KG1 (cell line): ENCODE data around the gene PON1.

Experiments used
- DNase-seq: peaks from one replicate; lab custom pipeline; 2025; lab: John Stamatoyannopoulos, UW

Gene PON1

GRCh38 chr7:95253986-95254385 lies 70.3 kb downstream of the PON1 start:
- DNase-seq: no peak

- no peak for DNase-seq
These were observed 72.4 kb downstream of the PON1 start for GRCh38 chr7:95251966-95252365.

DNA sequence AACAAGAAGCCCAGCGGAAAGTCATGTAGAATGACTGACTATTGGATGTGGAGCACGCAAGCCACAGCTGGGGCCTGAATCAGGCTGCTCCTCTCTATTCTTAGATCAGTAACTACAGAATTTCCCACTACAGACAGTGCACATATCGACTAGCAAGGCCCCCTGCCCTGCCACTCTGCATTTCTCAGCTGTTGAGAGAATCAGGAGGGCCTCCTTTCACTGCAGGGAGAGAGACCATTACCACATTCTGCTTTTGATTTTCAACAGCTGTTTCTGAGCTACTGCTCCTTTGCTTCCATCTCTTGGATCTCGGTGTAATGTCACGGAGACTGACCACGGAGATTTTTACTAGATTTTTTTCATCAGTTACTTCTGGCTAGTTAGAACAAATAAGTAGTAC lies 73.8 kb downstream of the PON1 start:
- no peak for DNase-seq
